Peyer's patch (tissue), 4 donors: Measurements from ENCODE around the gene GSTO2.
A peak's percentile ranks its signal among the peaks of the same experiment; 100 is the strongest.

Experiments
- CTCF ChIP-seq, 6 experiments: fragments of 450-650 bp in 4 of 6; fragments of 200-600 bp in 2 of 6; sonication (generic) in 1 of 6; IDR thresholded peaks; one replicate each; pipeline ENCODE4 v1.5.1; 2017 to 2019; ENCODE audit warnings: antibody characterized with exemption in 6 of 6, mild to moderate bottlenecking in 3 of 6, moderate library complexity in 1 of 6
- POLR2A ChIP-seq, 2 donors: fragments of 450-650 bp; IDR thresholded peaks; one replicate each; pipeline ENCODE4 v1.5.1; 2017; ENCODE audit warnings: antibody characterized with exemption in 2 of 2, mild to moderate bottlenecking in 2 of 2, moderate library complexity in 2 of 2

GRCh38 chr10:104337985-104338735 is 69.2 kb downstream of the GSTO2 start, which contains the start of gene ITPRIP:
- TF ChIP-seq POLR2A (IDR thresholded peaks at IDR 0.05), result peak; percentile 76 to 82
- TF ChIP-seq CTCF (IDR thresholded peaks at IDR 0.05), result peak in 1 of 6 experiments; percentile 8
